ENCODE results near the gene CXCR4.

The CXCR4 gene

GRCh38 chr2:136065384-136065783, 52.6 kb downstream of the CXCR4 start:
- H3K36me3 ChIP-seq: no peaks in the 10 kb centered on the region
- no peaks in the 10 kb centered on the region for H3K9me3 ChIP-seq
- no peak for DNase-seq
- H3K4me1 ChIP-seq: no peaks in the 10 kb centered on the region
- TF ChIP-seq CTCF (IDR thresholded peaks at IDR 0.05; ENCODE audit: low read depth, low read length): no peak
- H3K27me3 ChIP-seq: no peaks in the 10 kb centered on the region
- no peak overlapping the region for H3K4me3 ChIP-seq (ENCODE audit: low read depth, low read length)

Measured in BE2C (cell line).